C1 segment of cervical spinal cord (tissue), 14 donors: ENCODE results near the gene CERS5.
"Not testable (repeated sequence)": the region's sequence is repeated elsewhere in the genome, so short reads cannot be mapped to it uniquely, and the experiment has no call there.

Experiments
- DNase-seq, 14 donors: peaks; one replicate each; lab custom pipeline; 2025; lab: John Stamatoyannopoulos, UW

The CERS5 gene

DNA sequence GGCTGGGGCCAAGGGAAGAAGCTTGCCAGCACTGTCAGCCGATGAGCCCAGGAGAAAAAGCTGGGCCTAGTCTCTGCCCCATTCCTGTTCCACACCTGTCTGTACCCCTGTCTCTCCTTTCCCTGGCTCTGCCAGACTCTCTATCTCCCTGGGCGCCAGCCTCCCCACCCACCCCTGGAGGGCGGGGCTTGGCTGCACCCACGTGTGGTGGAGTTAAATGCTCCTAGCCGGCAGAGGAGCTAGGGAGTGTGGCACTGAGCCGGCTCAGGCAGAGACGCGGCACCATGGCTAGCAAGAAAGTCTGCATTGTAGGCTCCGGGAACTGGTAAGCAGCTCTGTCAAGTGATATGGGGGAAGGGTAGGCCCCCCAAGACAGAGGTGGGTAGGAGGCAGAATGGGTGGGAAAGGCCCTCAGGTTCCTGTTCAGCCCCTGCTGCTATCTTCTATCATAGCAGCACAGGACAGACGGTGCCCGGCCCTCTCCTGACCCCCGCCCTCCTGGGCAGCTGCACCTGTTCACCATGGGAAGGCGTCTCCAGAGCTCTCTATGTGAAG lies 63.3 kb downstream of the CERS5 start, which contains the start of gene GPD1:
Gene GPD1 (plus strand): TSS at position 242 of the 555 bp plus-strand sequence. CDS start 43 bp downstream, at position 285.
- DNase-seq, result peak in 12 of 14 donors; percentile 12 to 84 (median 52)

DNA sequence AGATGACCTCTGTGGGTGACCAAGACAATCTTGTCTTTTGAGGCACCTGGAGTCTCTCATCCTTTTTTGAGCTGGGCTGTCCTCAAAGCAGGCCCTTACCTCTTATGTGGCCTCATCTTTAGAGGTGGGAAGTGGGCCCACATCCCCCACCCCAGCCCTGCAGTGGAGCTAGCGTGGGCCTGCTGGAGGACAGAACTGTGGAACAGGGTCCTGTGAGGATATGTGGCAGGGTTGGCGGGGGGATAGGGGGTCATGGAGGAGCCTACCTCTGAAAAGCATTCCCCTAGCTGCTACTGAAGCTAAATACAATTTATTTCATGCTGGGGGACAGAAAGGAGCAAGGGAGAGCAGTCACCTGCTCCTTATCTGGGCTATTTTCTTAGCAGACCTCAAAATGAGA lies 63.8 kb downstream of the CERS5 start:
- no peak for DNase-seq

DNA sequence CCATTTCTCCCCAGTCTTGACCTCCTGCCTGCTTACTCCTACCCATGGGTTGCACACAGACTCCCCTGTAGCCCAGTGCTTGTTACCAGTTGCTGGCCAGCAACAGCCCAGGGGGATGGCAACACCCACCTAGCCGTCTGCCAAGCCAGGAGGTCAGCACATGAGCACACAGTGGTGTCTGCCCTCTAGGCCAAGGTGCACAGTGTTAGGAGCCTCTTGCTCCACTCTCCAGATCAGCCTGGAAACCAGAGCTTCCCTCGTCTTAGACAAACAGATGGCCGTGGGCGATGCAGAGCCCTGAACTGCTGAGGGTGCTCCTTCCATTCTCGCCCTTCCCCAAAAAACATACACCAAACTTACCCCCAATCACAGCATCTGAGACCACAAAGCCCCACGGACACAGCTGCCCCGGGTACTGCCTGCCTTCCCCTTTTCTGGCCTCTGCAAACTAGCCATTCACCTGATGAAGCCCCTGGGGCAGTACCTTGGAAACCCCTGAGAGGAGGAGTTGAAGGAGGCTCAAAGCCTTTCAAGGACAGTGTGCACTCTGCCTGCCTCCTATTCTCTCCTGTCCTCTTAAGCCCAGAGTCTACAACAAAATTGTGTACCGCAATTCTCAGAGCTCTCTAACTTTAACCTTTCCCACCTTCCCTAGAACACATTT lies 64.4 kb downstream of the CERS5 start:
- DNase-seq, result peak in 4 of 14 donors; percentile 46 to 68 (median 56)

DNA sequence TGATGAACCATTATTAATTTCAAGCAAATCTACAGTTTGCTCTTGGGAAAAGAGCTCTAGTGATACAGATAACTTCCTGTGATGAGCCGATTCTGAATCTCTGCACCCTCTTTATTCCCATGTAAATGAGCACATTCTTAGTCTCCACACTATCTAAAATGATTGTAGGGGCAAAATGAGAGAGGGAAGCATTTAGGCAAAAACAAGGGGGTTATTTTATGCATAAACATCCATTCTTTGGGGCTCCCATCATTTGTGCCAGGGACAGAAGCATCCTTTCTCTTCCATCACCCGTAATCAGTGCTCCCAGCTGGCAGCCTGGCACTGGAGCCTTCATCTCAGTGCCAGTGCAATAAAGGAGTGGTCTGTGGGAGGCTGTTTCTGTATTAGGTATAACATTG lies 65.0 kb downstream of the CERS5 start:
- peak in 7 of 14 donors; percentile 40 to 82 (median 54) for DNase-seq

DNA sequence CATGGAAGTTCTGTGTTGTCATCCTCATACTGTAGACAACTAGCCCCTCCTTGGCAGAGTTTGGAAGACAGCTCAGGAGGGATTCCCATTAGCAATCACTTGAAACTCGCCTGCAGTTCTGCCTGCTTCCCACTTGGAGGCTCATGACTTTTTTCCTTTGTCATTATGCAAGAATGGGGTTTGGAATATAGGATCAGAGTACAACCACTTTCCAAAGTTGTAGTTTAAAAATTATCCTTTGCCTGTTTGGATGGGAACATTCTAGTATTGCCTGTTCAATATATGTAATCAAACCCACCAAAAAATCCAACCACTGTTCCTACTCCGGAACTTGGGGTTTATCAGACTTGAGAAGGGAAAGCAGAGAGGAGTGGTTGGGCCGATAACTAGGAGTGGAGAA lies 65.5 kb downstream of the CERS5 start:
- DNase-seq, result peak in 1 of 14 donors; percentile 35

DNA sequence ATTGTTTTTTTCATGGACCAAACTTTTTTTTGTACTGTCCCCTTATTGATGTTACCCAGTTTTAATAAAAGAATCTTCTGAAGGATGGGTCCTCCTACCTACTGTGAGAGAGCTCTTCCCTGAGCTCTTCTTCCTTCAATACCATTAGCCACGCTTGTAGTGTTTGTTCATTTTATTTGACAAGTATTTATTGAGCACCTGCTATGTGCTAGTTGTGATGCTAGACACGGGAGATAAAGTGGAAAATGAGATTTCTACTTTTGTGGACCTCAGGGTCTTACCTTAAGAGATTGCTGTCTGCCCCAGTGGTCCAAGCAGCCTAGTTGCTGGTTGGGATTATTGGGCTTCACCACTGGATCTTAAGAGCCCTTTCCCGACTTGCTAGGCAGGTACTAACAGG lies 66.6 kb downstream of the CERS5 start:
- no peak for DNase-seq

DNA sequence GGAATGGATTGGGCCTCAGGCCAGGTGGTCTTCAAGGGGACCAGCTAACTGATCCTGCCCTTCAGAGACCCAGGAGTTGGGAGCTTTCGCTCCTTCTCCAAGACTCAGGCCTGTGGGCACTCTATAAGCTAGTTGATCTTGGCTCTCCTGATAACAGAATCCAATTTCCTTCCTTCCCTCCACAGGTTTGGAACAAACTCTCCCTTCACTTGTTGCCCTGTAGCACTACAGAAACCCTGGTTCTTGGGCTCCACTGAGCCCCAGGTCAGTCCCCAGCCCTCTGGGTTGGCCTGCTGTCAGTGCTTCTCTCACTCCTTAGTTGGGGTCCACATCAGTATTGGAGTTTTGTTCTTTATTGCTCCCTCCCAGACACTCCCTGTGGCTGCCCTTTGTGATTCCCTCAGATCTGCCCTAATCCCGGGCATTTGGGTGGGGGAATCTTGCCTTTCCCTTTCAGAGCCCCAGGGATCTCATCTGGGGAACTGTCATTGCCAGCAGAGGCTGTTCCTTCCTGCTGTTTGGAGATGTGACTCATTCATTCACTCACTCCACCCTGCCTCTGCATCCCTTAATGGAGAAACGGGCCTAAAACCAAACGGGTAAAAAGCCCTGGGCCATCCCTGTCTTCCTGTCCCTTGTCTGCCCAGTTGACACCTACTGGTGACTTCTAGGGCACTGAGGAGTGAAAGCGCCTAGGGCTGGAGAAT lies 67.7 kb downstream of the CERS5 start:
- DNase-seq, result no peak

DNA sequence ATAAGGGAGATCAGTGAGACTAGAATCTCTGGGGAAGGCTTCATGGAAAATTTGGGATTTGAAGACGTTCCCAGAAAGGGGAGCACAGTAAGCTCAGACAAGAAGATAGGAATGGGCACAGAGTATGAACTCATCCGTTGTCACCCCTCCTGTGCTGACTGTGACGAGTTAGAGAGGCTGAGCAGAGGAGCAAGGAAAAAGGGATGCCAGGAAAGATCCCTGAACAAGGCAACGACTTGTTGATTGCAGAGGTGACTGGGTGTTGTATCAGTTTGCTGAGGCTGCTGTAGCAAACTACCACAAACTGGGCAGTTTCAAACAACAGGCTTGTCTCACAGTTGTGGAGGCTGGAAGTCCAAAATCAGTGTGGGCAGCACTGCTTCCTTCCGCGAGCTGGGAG lies 69.2 kb downstream of the CERS5 start:
- DNase-seq, result no peak

DNA sequence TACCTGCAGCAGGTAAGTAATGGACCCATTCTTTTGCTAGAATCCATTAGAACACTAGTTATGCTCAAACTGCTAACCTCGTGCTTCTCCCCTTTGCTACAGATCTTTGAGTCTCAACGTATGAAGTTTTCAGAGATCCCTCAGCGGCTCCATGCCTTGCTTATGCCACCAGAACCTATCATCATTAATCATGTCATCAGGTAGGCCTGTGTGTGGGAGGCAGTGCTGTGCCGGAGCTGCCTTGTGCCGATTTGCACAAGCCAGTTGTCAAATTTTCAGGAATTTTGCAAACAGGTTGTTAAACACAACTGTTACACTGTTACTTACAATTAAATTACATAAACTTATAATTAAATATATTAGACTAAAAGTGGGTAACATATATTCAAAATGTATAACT lies 76.8 kb downstream of the CERS5 start:
- DNase-seq, result no peak

DNA sequence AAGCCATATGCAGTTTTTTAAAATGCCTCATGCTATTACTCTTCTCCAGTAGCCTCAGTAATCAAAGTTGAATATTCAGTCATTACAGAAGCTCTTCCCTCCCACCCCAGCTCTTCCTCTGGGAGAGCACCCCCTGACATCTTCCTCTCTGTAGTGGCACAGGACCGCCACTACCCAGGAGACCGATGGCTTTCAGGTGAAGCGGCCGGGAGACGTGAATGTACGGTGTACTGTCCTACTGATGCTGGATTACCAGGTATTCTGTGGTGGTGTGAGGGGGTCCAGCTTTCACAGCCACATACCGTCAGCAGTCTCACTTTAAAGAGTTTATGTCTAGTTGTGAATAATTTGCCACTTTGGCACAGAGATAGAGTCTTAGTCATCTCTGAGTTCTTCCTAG lies 77.4 kb downstream of the CERS5 start:
- DNase-seq, result no peak

DNA sequence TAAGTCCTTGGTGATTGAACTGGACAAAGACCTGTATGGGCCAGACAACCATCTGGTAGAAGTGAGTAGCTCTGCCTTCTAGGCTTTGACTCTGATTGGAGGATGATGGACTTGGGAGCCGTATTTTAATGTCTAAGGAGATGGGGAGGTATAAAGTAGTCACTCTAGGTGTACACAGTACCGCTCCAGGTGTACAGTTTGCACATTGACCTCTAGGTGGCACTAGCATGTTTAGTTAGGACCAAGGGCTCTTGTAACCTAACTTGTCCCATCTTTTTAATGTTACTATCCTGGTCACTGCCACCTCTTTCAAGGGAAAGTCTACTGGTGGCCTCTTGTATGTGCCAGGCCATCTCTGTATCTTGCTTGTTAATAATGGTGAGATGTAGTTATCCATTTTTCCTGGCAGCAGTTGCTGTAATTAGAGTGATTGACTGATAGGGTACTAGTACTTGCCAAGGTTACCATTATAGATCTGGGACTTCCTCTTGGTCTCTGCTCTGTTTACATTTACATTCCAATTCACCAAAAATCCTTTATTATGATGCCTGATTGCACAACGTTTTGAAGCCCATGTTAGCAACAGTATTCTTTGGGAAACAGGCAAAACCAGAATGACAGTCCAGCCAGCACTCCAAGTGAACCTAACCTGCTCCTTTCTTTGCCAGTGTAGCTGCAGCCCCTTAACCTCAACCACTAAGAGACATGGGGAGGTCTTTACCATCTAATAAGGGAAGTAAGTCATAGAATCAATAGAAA lies 78.4 kb downstream of the CERS5 start:
- DNase-seq, result peak in 7 of 14 donors; percentile 11 to 57 (median 15)

DNA sequence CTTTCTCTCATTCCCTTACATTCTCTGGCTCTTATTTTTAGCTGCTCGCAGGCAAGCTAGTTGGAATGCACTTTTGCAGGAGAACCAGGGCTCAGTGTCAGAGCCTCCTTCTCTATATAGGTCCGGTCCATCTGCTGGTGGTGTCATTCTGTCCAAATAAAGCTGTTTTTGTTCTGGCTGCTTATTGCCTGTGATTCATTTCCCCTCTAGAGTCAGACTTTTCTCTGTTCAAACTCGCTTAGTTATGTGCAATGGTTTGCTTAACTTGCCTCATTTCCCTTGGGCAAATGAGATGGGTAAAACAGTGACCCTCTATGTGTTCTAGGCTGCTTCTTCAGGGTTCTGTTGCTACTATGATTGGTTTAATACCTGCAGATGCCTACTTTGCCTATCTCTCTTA lies 79.2 kb downstream of the CERS5 start:
- DNase-seq, result no peak

DNA sequence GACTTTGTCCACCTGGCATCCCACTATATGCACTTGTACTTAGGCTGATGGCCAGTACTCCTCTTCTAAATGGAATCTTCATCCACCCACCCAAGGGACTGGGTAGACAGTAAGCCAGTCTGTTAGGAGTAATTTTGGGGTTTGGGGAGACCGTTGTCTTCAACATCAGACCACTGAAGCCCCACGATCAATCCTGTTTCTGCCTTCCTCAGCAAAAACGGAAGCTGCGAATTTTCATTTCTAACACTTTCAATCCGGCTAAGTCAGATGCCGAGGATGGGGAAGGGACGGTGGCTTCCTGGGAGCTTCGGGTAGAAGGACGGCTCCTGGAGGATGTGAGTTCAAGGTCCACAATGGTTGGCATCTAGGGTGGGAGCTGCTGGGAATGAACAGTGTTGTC lies 80.0 kb downstream of the CERS5 start:
- no peak for DNase-seq

DNA sequence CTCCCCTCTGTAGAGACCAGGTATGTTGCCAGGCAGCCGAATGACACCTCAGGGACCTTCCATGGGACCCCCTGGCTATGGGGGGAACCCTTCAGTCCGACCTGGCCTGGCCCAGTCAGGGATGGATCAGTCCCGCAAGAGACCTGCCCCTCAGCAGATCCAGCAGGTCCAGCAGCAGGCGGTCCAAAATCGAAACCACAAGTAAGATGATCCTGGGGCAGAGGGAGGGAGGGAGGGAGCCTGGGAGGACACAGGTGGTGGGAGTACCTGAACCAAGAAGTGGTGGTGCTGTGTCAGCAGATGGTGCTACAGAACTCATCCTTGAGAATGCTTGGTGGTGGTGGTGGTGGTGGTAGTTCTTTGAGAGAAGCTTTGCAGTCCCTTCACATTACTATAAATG lies 81.0 kb downstream of the CERS5 start:
- DNase-seq, result peak in 1 of 14 donors; percentile 18

DNA sequence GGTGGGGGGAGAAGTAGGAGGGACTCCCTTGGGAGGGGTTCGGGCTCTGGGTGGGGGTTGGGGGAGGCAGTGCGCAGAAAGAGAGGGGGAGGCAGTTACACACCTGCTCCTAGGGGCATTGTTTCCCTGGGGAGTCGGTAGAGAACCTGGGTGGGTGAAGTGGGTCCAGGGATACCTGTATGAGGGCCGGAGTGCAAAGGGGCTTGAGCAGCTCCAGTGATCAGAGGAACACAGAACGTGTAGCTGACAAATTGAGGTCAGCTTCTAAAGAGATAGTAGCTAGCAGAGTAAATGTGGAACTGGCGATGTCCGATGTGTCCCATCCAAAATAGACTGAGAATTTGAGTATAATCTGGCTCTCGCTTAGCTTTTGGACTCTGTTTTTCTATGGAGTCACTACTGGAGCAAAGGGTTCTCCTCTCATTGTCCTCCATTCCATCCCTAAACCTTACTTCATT lies 81.5 kb downstream of the CERS5 start:
- peak in 1 of 14 donors; percentile 73 for DNase-seq

DNA sequence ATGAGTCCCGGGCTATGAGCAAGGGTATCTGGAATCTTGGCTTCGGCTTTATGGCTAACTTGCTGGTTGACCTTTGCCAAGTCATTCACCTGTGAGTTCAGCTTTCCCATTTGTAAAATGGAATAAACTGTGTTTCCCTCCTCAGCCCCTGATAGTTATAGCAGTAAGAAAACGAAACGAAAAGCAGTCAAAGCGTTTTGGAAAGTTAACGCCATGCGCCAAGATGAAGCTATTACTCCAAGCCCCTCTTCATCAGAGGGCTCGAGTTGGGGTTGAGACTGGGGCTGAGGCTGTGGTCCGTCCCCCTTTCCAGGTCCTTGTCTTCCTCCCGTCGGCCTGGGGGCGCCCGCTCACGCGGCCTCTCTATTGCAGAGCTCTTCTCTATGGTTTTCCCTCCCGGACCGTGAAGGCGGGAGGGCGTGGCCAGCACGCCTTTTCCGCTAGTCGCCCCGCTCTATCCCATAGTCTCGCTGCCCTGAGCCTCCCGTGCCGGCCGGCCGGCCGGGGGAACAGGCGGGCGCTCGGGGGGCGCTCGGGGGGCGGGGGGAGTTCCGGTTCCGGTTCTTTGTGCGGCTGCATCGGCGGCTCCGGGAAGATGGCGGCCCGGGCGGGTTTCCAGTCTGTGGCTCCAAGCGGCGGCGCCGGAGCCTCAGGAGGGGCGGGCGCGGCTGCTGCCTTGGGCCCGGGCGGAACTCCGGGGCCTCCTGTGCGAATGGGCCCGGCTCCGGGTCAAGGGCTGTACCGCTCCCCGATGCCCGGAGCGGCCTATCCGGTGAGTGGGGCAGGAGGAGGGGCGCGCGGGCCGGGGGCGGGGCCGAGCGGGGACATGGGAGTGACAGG lies 82.2 kb downstream of the CERS5 start, which contains the start of gene SMARCD1:
Gene SMARCD1 (plus strand): TSS at position 568 of the 840 bp plus-strand sequence. CDS start 28 bp downstream, at position 596.
- peak; percentile 34 to 94 (median 86) for DNase-seq

DNA sequence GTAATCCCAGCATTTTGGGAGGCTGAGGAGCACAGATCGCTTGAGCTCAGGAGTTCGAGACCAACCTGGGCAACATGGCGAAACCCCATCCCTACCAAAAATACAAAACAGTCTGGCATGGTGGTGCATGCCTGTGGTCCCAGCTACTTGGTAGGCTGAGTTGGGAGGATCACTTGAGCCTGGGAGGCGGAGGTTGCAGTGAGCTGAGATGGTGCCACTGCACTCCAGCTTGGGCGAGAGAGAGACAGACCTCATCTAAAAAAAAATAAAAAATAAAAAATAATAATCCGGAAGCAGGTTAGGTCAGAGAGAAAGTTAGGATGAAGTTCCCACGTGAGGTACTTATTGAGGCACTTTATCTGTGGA lies 82.8 kb downstream of the CERS5 start:
- DNase-seq, result not testable (repeated sequence)

DNA sequence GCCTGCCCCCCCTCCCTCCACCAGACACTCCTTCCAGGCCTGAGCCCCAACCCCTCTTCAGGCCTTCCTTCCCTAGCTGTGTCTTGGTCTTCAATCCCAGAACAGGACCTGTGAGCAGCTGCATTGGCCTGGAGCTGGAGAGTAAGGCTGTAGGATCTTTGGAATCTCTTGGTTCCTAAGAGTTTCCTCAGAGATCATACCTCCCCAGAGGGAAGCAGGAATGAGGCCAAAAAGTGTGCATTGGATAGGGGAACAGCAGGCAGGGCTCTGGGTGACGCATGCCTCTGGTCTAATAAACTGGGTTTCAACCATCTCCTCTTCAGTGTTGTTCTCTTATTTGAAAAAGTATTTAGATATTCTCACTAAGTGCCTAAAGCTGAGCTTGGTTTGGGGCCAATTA lies 83.9 kb downstream of the CERS5 start:
- no peak for DNase-seq

DNA sequence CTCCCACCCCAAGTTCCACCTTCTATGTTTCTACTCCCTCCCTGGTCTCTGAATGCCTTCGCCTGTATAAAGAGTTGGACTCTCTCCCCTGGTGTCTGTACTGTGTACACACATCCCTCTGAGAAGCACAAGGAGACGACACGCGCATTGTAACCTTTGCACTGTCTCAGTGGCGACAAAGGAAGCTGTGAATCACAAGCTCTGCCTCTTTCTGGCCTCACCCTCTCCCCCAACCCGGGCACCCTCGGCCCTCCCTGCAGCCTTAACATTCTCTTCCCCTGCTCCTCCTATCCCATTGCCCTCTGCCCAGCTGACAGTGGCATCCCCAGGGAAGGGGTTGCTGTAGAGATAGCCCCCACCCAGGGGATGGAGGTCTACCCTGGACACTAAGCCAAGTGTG lies 84.5 kb downstream of the CERS5 start:
- no peak for DNase-seq

DNA sequence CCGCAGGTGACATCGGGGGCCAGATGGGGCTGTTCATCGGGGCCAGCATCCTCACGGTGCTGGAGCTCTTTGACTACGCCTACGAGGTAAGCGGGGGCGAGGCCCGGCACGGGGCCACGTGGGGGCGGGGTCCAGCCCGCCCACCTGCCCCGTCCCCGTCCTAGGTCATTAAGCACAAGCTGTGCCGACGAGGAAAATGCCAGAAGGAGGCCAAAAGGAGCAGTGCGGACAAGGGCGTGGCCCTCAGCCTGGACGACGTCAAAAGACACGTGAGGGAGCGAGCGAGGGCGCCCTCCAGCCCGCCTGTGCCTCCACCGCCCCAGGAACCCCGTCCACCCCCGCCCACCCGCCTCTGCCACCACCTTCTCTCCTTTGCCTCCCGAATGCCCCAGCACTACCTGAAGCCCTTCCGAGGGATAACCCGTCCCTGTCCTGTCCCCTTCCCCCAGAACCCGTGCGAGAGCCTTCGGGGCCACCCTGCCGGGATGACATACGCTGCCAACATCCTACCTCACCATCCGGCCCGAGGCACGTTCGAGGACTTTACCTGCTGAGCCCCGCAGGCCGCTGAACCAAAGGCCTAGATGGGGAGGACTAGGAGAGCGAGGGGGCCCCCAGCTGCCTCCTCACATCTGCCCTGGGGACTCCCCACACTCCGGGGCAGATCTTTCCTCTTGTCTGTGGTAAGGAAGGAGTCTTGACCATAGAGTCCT lies 85.9 kb downstream of the CERS5 start:
- no peak for DNase-seq
